Measurements from ENCODE around the gene GPR68.

GRCh38 chr14:91273885-91274273, 29.4 kb upstream of the GPR68 start:
- TF ChIP-seq ZNF530 (tag by site-specific recombination; IDR thresholded peaks at IDR 0.05; ENCODE audit: low read depth): no peak
- no peak for TF ChIP-seq CTCF (tag by site-specific recombination; IDR thresholded peaks at IDR 0.05)
- no peak for TF ChIP-seq ZBTB6 (tag by site-specific recombination; IDR thresholded peaks at IDR 0.05)
- TF ChIP-seq ZNF18 (tag by site-specific recombination; IDR thresholded peaks at IDR 0.05): no peak
- TF ChIP-seq ZBTB11 (tag by site-specific recombination; conservative IDR thresholded peaks at IDR 0.05; ENCODE audit: low read depth): no peak
- TF ChIP-seq ZNF121 (tag by site-specific recombination; IDR thresholded peaks at IDR 0.05): no peak
- TF ChIP-seq ZNF350 (tag by site-specific recombination; IDR thresholded peaks at IDR 0.05): no peak
- TF ChIP-seq ZNF274 (IDR thresholded peaks at IDR 0.05; ENCODE audit: low read length): no peak
- TF ChIP-seq ZNF274 (tag by site-specific recombination; IDR thresholded peaks at IDR 0.05; ENCODE audit: borderline replicate concordance): no peak
